ENCODE data around the gene ASB3. TPM values are rescaled to one million over a fixed set of nuclear protein-coding genes. Genes with fewer than 3 reads are reported as not detected.

The ASB3 gene
- total RNA-seq, 4 donors from 2014 or later = 7.0 to 14.7 (median 8.6) TPM

- no peak for TF ChIP-seq CTCF (IDR thresholded peaks at IDR 0.05)
- TF ChIP-seq POLR2A (IDR thresholded peaks at IDR 0.05) = no peak
- no peaks in the 10 kb centered on the region for H3K9me3 ChIP-seq
- intact Hi-C loops (cut with DNase I) = no loop called here
- peaks cover 0 to 32% (median 0%) of the 10 kb centered on the region in 3 donors for H3K4me1 ChIP-seq
- peaks cover 0 to 38% (median 4%) of the 10 kb centered on the region in 3 donors for H3K36me3 ChIP-seq
- no peak overlapping the region for H3K4me3 ChIP-seq
- no peak overlapping the region for H3K27ac ChIP-seq
- no peaks in the 10 kb centered on the region for H3K27me3 ChIP-seq
- DNase-seq = no peak
These were observed 33.7 kb downstream of the ASB3 start for GRCh38 chr2:53753041-53753440.

GRCh38 chr2:53752385-53752784 is 34.4 kb downstream of the ASB3 start:
- H3K4me1 ChIP-seq = peaks cover 0 to 32% (median 0%) of the 10 kb centered on the region in 3 donors
- H3K4me3 ChIP-seq = no peak overlapping the region
- peaks cover 0 to 41% (median 4%) of the 10 kb centered on the region in 3 donors for H3K36me3 ChIP-seq
- WGBS, 2 donors = 56 to 65% methylated on average over 4 of the region's 4 CpGs
- H3K27me3 ChIP-seq = no peaks in the 10 kb centered on the region
- no peak for TF ChIP-seq CTCF (IDR thresholded peaks at IDR 0.05)
- TF ChIP-seq POLR2A (IDR thresholded peaks at IDR 0.05) = no peak
- H3K27ac ChIP-seq = no peak overlapping the region
- no peak for DNase-seq
- intact Hi-C loops (cut with DNase I) = no loop called here
- no peaks in the 10 kb centered on the region for H3K9me3 ChIP-seq

- H3K27me3 ChIP-seq = no peaks in the 10 kb centered on the region
- no peak overlapping the region for H3K27ac ChIP-seq
- DNase-seq = no peak
- 42 to 45% methylated on average over 1 of the region's 1 CpG for WGBS, 2 donors
- TF ChIP-seq CTCF (IDR thresholded peaks at IDR 0.05) = no peak
- TF ChIP-seq POLR2A (IDR thresholded peaks at IDR 0.05) = no peak
- peaks cover 0 to 41% (median 4%) of the 10 kb centered on the region in 3 donors for H3K36me3 ChIP-seq
- intact Hi-C loops (cut with DNase I) = no loop called here
- no peaks in the 10 kb centered on the region for H3K9me3 ChIP-seq
- peaks cover 0 to 32% (median 0%) of the 10 kb centered on the region in 3 donors for H3K4me1 ChIP-seq
- H3K4me3 ChIP-seq = no peak overlapping the region
These were observed 35.0 kb downstream of the ASB3 start for GRCh38 chr2:53751728-53752127.

GRCh38 chr2:53750041-53750768 is 36.5 kb downstream of the ASB3 start:
- Histone ChIP-seq H3K4me1 (peaks cover 0 to 30% (median 0%) of the 10 kb centered on the region in 3 donors), H3K36me3 (peaks cover 0 to 44% (median 0%) of the 10 kb centered on the region in 3 donors), H3K27ac (no peak overlapping the region), H3K4me3 (no peak overlapping the region), H3K9me3 (no peaks in the 10 kb centered on the region), H3K27me3 (no peaks in the 10 kb centered on the region)
- no peak for DNase-seq
- TF ChIP-seq POLR2A (IDR thresholded peaks at IDR 0.05) (no peak), CTCF (IDR thresholded peaks at IDR 0.05) (no peak)
- intact Hi-C loops (cut with DNase I) = no loop called here
- WGBS, 2 donors = 31 to 38% methylated on average over 4 of the region's 4 CpGs

- intact Hi-C loops (cut with DNase I) = no loop called here
- 77 to 78% methylated on average over 2 of the region's 2 CpGs for WGBS, 2 donors
- Histone ChIP-seq H3K36me3 (peaks cover 0 to 40% (median 0%) of the 10 kb centered on the region in 3 donors), H3K27ac (no peak overlapping the region), H3K27me3 (no peaks in the 10 kb centered on the region), H3K4me1 (no peaks in the 10 kb centered on the region), H3K9me3 (no peaks in the 10 kb centered on the region), H3K4me3 (no peak overlapping the region)
- no peak for TF ChIP-seq CTCF (IDR thresholded peaks at IDR 0.05)
- no peak for DNase-seq
These were observed 42.2 kb downstream of the ASB3 start for GRCh38 chr2:53744395-53745065.
